ENCODE results near the gene IL20.

Gene IL20

GRCh38 chr1:206864939-206865671 is at the start of gene IL20:
TSS of gene IL20 (plus strand) at chr1:206865623. CDS start at chr1:206865853, 230 bp downstream.
- DNase-seq (ENCODE audit: low read depth in 2 of 2), result peak; percentile 44 to 53

GRCh38 chr1:206816390-206817287 is 48.8 kb upstream of the IL20 start:
- no peak for DNase-seq (ENCODE audit: low read depth in 2 of 2)

- no peak for DNase-seq (ENCODE audit: low read depth in 2 of 2)
These were observed 43.9 kb upstream of the IL20 start for GRCh38 chr1:206821493-206821892.

- DNase-seq (ENCODE audit: low read depth in 2 of 2), result no peak
These were observed 41.7 kb upstream of the IL20 start for GRCh38 chr1:206823727-206824126.

- DNase-seq (ENCODE audit: low read depth in 2 of 2), result no peak
These were observed 41.1 kb upstream of the IL20 start for GRCh38 chr1:206824331-206824730.

GRCh38 chr1:206826394-206826793 is 39.0 kb upstream of the IL20 start:
- no peak for DNase-seq (ENCODE audit: low read depth in 2 of 2)

GRCh38 chr1:206828061-206828460 is 37.4 kb upstream of the IL20 start:
- DNase-seq (ENCODE audit: low read depth in 2 of 2), result no peak

GRCh38 chr1:206828765-206829164 is 36.7 kb upstream of the IL20 start:
- DNase-seq (ENCODE audit: low read depth in 2 of 2), result no peak

GRCh38 chr1:206829282-206829681 is 36.1 kb upstream of the IL20 start:
- DNase-seq (ENCODE audit: low read depth in 2 of 2), result no peak

- no peak for DNase-seq (ENCODE audit: low read depth in 2 of 2)
These were observed 35.5 kb upstream of the IL20 start for GRCh38 chr1:206829875-206830274.

- DNase-seq (ENCODE audit: low read depth in 2 of 2), result no peak
These were observed 33.8 kb upstream of the IL20 start for GRCh38 chr1:206831650-206832049.

- no peak for DNase-seq (ENCODE audit: low read depth in 2 of 2)
These were observed 33.0 kb upstream of the IL20 start for GRCh38 chr1:206832352-206832880.

- DNase-seq (ENCODE audit: low read depth in 2 of 2), result no peak
These were observed 32.2 kb upstream of the IL20 start for GRCh38 chr1:206833106-206833680.

GRCh38 chr1:206833801-206834200 is 31.6 kb upstream of the IL20 start:
- no peak for DNase-seq (ENCODE audit: low read depth in 2 of 2)

- DNase-seq (ENCODE audit: low read depth in 2 of 2), result no peak
These were observed 31.2 kb upstream of the IL20 start for GRCh38 chr1:206834217-206834616.

GRCh38 chr1:206834711-206835110 is 30.7 kb upstream of the IL20 start:
- no peak for DNase-seq (ENCODE audit: low read depth in 2 of 2)

GRCh38 chr1:206835186-206835585 is 30.2 kb upstream of the IL20 start:
- no peak for DNase-seq (ENCODE audit: low read depth in 2 of 2)

GRCh38 chr1:206836111-206836510 is 29.3 kb upstream of the IL20 start:
- no peak for DNase-seq (ENCODE audit: low read depth in 2 of 2)

- no peak for DNase-seq (ENCODE audit: low read depth in 2 of 2)
These were observed 26.3 kb upstream of the IL20 start for GRCh38 chr1:206839006-206839560.

GRCh38 chr1:206839857-206840256 is 25.6 kb upstream of the IL20 start:
- DNase-seq (ENCODE audit: low read depth in 2 of 2), result peak; percentile 31 to 33

- no peak for DNase-seq (ENCODE audit: low read depth in 2 of 2)
These were observed 23.7 kb upstream of the IL20 start for GRCh38 chr1:206841609-206842323.
